Sigmoid colon (tissue), 7 donors: ENCODE results near the gene RHOT1. TPM values are rescaled to one million over a fixed set of nuclear protein-coding genes. Genes with fewer than 3 reads are reported as not detected.
"Not testable (repeated sequence)": the region's sequence is repeated elsewhere in the genome, so short reads cannot be mapped to it uniquely, and the experiment has no call there.

Experiments
- DNase-seq: peaks from one replicate; pipeline ENCODE4 v3.0.0-alpha.2; 2019
- H3K27ac ChIP-seq, 4 donors: fragments of 200-600 bp; sonication (generic); one replicate each; pipeline ENCODE4 v1.5.1; 2016 to 2019; ENCODE audit warnings: mild to moderate bottlenecking in 1 of 4
- H3K27me3 ChIP-seq, 3 donors: fragments of 200-600 bp; sonication (generic); one replicate each; pipeline ENCODE4 v1.5.1; 2019; ENCODE audit warnings: mild to moderate bottlenecking in 1 of 3
- H3K36me3 ChIP-seq, 4 donors: fragments of 200-600 bp; sonication (generic); one replicate each; pipeline ENCODE4 v1.5.1; 2016 to 2019
- H3K4me1 ChIP-seq, 4 donors: fragments of 200-600 bp; sonication (generic); one replicate each; pipeline ENCODE4 v1.5.1; 2017 to 2019
- H3K4me3 ChIP-seq, 4 donors: fragments of 200-600 bp; sonication (generic); one replicate each; pipeline ENCODE4 v1.5.1; 2017 to 2019; ENCODE audit warnings: mild to moderate bottlenecking in 2 of 4, moderate library complexity in 1 of 4
- H3K9me3 ChIP-seq, 4 donors: fragments of 200-600 bp in 3 of 4; sonication (generic) in 3 of 4; one replicate each; pipeline versions ENCODE4 v1.5.1 to v1.6.1; 2013 to 2019
- EP300 ChIP-seq, 4 donors: sonication (generic); formaldehyde crosslinking; IDR thresholded peaks; one replicate each; pipeline ENCODE4 v1.6.1; 2017; ENCODE audit warnings: antibody characterized with exemption in 4 of 4
- POLR2A ChIP-seq, 2 donors: fragments of 450-650 bp; IDR thresholded peaks; one replicate each; pipeline ENCODE4 v1.6.1; 2016; ENCODE audit warnings: antibody characterized with exemption in 2 of 2, mild to moderate bottlenecking in 2 of 2, moderate library complexity in 2 of 2
- POLR2AphosphoS5 ChIP-seq, 4 donors: sonication (generic); formaldehyde crosslinking; IDR thresholded peaks; one replicate each; pipeline ENCODE4 v1.6.1; 2017; ENCODE audit warnings: antibody characterized with exemption in 4 of 4
- WGBS, 2 donors: extraction: QIAGEN DNeasy Blood & Tissue Kit; methylation state at CpG; one replicate each; pipeline ENCODE4 v1.1.7; 2013; 5-methylcytosine and 5-hydroxymethylcytosine counted together
- intact Hi-C: fragments of 100-400 bp; cut with DNase I; formaldehyde crosslinking; loops from one replicate; pipeline ENCODE4 v1.15.1; 2023
- polyA plus RNA-seq, 3 donors: library from polyadenylated mRNA; stranded (reverse); fragments of 200-250 nt; gene quantifications; one replicate each; pipeline ENCODE4 v1.2.3, GENCODE V29; 2013
- total RNA-seq, 4 donors: library from RNA; depleted of rRNA; stranded (reverse); fragments of >200 nt; gene quantifications; one replicate each; pipeline ENCODE4 v1.1.0, GENCODE V29; 2016
- TF ChIP-seq, protein P1 (sequence below), 4 experiments: fragments of 450-650 bp in 3 of 4; fragments of 200-600 bp in 1 of 4; IDR thresholded peaks; one replicate each; pipeline ENCODE4 v1.5.1; 2016 to 2019; ENCODE audit warnings: antibody characterized with exemption in 4 of 4, mild to moderate bottlenecking in 3 of 4, moderate library complexity in 2 of 4
- donor health status: healthy with polysubstance abuse.
- donor health status: Bipolar disorder and iron deficiency.
- donor health status: healthy.

RHOT1 gene
- total and polyA plus RNA-seq, 7 donors: 17.0 to 71.5 (median 48.9) TPM

DNA sequence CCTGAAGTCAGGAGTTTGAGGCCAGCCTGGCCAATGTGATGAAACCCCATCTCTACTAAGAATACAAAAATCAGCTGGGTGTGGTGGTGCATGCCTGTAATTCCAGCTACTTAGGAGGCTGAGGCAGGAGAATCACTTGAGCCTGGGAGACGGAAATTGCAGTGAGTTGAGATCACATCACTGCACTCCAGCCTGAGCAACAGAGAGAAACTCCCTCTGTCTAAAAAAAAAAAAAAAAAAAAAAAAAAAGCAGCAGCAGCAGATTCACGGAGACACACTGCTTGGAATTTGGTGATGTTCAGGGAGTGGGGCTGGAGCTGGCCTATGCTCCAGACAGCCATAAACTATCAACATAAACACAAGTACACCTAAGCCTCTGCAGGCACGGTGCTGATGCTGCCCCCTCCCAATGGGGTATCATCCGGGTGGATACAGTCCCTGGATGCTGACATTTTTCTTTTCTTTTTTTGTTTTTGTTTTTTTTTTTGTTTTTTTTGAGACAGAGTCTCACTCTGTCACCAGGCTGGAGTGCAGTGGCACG, 39.6 kb upstream of the RHOT1 start:
- no peak for DNase-seq
- WGBS, 2 donors: 56 to 77% methylated on average over 5 of the region's 5 CpGs

DNA sequence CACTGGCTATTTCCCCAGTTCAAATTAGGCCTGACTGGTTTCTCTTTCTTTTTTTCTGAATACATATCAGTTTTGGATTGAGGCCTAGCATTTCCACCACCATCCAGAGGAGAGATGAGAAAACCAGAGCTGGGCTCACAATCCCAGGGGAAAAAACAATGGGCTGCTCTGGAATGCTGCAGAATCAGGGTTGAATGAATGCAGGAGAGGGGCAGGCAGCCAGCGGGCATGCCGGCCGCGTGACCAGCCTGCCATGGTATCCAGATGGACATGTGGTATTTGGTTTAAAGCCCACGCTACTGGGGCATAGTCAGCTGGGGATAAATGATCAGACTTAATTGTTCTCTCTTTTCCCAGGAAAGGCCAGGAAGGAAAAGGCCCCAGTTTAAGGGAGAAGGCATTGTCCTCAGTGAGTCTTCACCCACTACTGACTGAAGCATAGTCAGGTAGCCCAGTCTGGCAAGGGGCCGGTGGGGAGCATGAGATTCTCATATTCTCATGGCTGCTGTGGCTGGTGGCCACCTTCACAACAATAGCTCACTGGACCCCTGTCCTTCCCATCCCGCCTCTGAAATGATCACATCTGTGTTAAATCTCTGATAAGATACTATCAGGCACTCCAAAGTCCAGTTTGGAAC, 38.7 kb upstream of the RHOT1 start:
- Histone ChIP-seq H3K9me3 (no peaks in the 10 kb centered on the region), H3K27ac (no peak overlapping the region), H3K36me3 (no peaks in the 10 kb centered on the region), H3K27me3 (no peaks in the 10 kb centered on the region), H3K4me3 (no peak overlapping the region), H3K4me1 (no peaks in the 10 kb centered on the region)
- no peak for DNase-seq
- intact Hi-C loops: no loop called here
- TF ChIP-seq, protein P1, sequence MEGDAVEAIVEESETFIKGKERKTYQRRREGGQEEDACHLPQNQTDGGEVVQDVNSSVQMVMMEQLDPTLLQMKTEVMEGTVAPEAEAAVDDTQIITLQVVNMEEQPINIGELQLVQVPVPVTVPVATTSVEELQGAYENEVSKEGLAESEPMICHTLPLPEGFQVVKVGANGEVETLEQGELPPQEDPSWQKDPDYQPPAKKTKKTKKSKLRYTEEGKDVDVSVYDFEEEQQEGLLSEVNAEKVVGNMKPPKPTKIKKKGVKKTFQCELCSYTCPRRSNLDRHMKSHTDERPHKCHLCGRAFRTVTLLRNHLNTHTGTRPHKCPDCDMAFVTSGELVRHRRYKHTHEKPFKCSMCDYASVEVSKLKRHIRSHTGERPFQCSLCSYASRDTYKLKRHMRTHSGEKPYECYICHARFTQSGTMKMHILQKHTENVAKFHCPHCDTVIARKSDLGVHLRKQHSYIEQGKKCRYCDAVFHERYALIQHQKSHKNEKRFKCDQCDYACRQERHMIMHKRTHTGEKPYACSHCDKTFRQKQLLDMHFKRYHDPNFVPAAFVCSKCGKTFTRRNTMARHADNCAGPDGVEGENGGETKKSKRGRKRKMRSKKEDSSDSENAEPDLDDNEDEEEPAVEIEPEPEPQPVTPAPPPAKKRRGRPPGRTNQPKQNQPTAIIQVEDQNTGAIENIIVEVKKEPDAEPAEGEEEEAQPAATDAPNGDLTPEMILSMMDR (IDR thresholded peaks at IDR 0.05): no peak
- TF ChIP-seq POLR2A (IDR thresholded peaks at IDR 0.05) (no peak), POLR2AphosphoS5 (IDR thresholded peaks at IDR 0.05) (no peak), EP300 (IDR thresholded peaks at IDR 0.05) (no peak)
- WGBS, 2 donors: 88 to 94% methylated on average over 7 of the region's 7 CpGs

More for the DNA sequence above, 39.6 kb upstream of the RHOT1 start:
- no peaks in the 10 kb centered on the region for H3K36me3 ChIP-seq
- no peak for TF ChIP-seq EP300 (IDR thresholded peaks at IDR 0.05)
- TF ChIP-seq, protein P1 (IDR thresholded peaks at IDR 0.05): no peak
- no peaks in the 10 kb centered on the region for H3K27me3 ChIP-seq
- H3K4me3 ChIP-seq: no peak overlapping the region
- no peaks in the 10 kb centered on the region for H3K9me3 ChIP-seq
- H3K27ac ChIP-seq: no peak overlapping the region
- intact Hi-C loops: no loop called here
- no peaks in the 10 kb centered on the region for H3K4me1 ChIP-seq

DNA sequence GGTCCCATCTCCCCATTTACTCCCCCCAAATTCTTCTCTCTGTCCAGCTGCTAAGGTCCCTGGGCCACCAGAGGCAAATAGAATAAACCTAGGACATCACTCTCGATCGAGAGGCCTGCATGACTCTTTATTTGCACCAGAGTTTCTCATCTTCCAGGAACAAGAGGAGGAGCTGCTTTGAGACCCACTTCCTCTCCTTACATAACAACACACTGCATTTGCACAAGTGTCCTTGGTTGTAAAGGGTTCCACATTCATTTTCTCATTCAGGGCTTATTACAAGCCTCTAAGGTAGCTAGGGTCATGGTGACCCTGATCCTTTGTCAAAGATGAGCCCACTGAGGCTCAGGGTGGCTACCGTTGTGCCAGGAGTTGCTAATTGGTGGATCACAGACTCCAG, 38.1 kb upstream of the RHOT1 start:
- intact Hi-C loops: no loop called here
- Histone ChIP-seq H3K4me3 (no peak overlapping the region), H3K27ac (no peak overlapping the region), H3K27me3 (no peaks in the 10 kb centered on the region), H3K9me3 (no peaks in the 10 kb centered on the region), H3K4me1 (no peaks in the 10 kb centered on the region), H3K36me3 (no peaks in the 10 kb centered on the region)
- TF ChIP-seq POLR2A (IDR thresholded peaks at IDR 0.05) (no peak), EP300 (IDR thresholded peaks at IDR 0.05) (no peak), POLR2AphosphoS5 (IDR thresholded peaks at IDR 0.05) (no peak)
- TF ChIP-seq, protein P1 (IDR thresholded peaks at IDR 0.05): no peak
- DNase-seq: no peak
- WGBS, 2 donors: 60 to 80% methylated on average over 3 of the region's 3 CpGs

DNA sequence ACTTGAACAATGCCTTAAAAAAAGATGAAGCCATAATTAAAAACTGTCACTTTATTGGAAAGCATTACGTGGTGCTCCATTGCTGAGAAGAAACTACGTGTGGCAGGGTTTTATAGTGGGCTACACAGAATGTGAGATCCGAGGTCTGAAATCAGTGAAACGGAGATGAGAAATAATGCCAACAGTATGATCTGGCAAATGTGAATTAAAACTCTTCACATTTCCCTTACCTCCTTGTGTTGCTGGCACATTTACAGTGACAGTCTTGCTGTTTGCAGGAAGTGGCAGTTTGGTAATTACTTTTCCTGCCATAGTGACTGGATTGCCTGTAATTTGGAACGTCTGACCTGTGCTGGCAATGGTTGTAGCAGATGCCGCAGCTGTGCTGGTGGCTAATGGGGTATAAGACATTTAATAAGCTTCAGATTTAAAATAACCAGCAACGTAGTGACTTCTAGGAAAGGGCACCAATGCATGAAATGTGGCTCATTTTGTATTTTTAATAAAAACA, 35.8 kb upstream of the RHOT1 start:
- H3K4me3 ChIP-seq, H3K36me3 ChIP-seq, intact Hi-C loops, H3K27me3 ChIP-seq, DNase-seq, H3K4me1 ChIP-seq, H3K9me3 ChIP-seq, H3K27ac ChIP-seq: not testable (repeated sequence)
- 18 to 45% methylated on average over 7 of the region's 7 CpGs for whole genome bisulfite sequencing, 2 donors

DNA sequence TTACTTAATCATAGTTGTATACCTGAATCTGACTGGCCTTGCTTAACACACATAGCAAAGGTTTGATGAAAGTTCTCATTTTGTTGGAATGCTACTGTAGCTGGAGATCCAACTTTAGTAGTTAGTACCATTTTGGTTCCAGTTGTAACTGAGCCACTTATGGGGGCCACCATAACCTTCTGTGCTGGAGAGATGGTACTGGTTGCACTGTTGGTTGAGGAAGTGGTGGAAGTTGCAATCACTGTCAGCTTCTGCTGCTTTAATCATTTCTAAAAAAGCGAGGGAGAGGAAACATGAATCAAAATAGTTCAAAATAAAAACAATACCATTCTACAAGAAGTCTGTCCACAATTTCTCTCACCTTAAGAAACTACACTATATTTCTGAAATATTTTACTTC, 35.1 kb upstream of the RHOT1 start:
- WGBS, 2 donors: 71 to 76% methylated on average over 1 of the region's 1 CpG
- H3K36me3 ChIP-seq, H3K27ac ChIP-seq, H3K9me3 ChIP-seq, H3K27me3 ChIP-seq, H3K4me3 ChIP-seq, intact Hi-C loops, DNase-seq: not testable (repeated sequence)
- H3K4me1 ChIP-seq: peaks cover 0 to 10% (median 6%) of the 10 kb centered on the region in 4 donors

DNA sequence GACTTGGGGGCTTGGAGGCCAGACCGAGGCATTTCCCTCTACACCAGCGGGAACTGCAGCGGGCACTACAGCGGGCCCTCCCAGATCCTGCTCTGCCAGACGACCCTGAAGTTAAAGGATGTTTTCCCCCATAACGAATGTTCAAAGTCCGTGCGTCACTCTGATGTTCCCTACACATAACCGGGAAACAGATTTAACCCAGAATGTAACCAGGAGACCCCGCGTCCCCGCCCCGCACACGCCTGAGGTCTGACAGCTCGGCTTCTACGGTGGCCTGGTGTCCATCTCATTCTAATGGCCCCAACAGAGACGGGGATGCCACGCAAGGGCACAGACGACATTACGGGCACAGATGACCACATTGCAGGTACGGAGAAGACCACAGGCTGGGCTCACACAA, 31.7 kb upstream of the RHOT1 start:
- Histone ChIP-seq H3K27ac (no peak overlapping the region), H3K27me3 (no peaks in the 10 kb centered on the region), H3K4me3 (no peak overlapping the region), H3K36me3 (no peaks in the 10 kb centered on the region), H3K4me1 (peaks cover 0 to 10% (median 6%) of the 10 kb centered on the region in 4 donors), H3K9me3 (no peaks in the 10 kb centered on the region)
- intact Hi-C loops: no loop called here
- TF ChIP-seq, protein P1 (IDR thresholded peaks at IDR 0.05): no peak
- no peak for TF ChIP-seq EP300 (IDR thresholded peaks at IDR 0.05)
- no peak for DNase-seq
- WGBS, 2 donors: 91 to 94% methylated on average over 21 of the region's 21 CpGs
